Astrocyte (in vitro differentiated cells and primary cell): Measurements from ENCODE around the gene PLA2G4A.

Experiments used
- CTCF ChIP-seq: IDR thresholded peaks from 2 replicates; pipeline ENCODE4 v1.5.1; 2011; ENCODE audit warnings: low read depth, mild to moderate bottlenecking, inconsistent platforms, low read length, moderate library complexity; ENCODE audit not compliant: insufficient read depth
- EZH2 ChIP-seq: IDR thresholded peaks from 2 replicates; pipeline ENCODE4 v1.6.1; 2012; ENCODE audit warnings: mild to moderate bottlenecking, low read length, inconsistent platforms; ENCODE audit not compliant: insufficient read depth

- TF ChIP-seq CTCF (no peak), EZH2 (no peak)
These were observed 49.6 kb downstream of the PLA2G4A start for GRCh38 chr1:186878356-186878755.
